SK-N-SH (cell line): ENCODE results near the gene CYTH3. TPM values are rescaled to one million over a fixed set of nuclear protein-coding genes. Genes with fewer than 3 reads are reported as not detected.
A peak's percentile ranks its signal among the peaks of the same experiment; 100 is the strongest.

Experiments used
- CTCF ChIA-PET: fragments of 300-600, 350-600 bp; formaldehyde crosslinking; extraction: SDS; loops from one replicate; lab custom pipeline; 2021; lab: Yijun Ruan, JAX
- POLR2A ChIA-PET: fragments of 350-600 bp; sonication (Branson Sonifier 250); formaldehyde crosslinking; extraction: SDS; loops from one replicate; lab custom pipeline; 2020; ENCODE audit warnings: antibody characterized with exemption, inconsistent platforms; lab: Yijun Ruan, JAX
- DNase-seq: peaks from one replicate; pipeline ENCODE4 v3.0.0; 2012
- H2AFZ ChIP-seq: fragments of 200-600 bp; sonication (generic); 2 replicates; pipeline ENCODE4 v1.8.1; 2016; ENCODE audit warnings: antibody characterized with exemption, mild to moderate bottlenecking, low read depth
- H3F3A ChIP-seq: fragments of 200-600 bp; sonication (generic); replicated peaks from 2 replicates; pipeline ENCODE3; 2016; ENCODE audit warnings: antibody characterized with exemption, mild to moderate bottlenecking; ENCODE audit not compliant: insufficient read depth
- H3K27ac ChIP-seq, 2 experiments: fragments of 200-500 bp in 1 of 2; fragments of 200-600 bp in 1 of 2; sonication (Bioruptor generic) in 1 of 2; sonication (generic), shearing (Covaris generic) in 1 of 2; 2 replicates each; pipeline versions ENCODE4 v1.5.1 to v1.6.1; 2014 to 2016; ENCODE audit warnings: low read depth in 2 of 2, inconsistent platforms in 1 of 2, low read length in 1 of 2, mild to moderate bottlenecking in 1 of 2, mixed read lengths in 1 of 2
- H3K27me3 ChIP-seq: fragments of 200-600 bp; sonication (generic), shearing (Covaris generic); 2 replicates; pipeline ENCODE4 v1.6.1; 2016; ENCODE audit warnings: mixed run types; ENCODE audit not compliant: insufficient read depth
- H3K36me3 ChIP-seq, 2 experiments: fragments of 200-500 bp in 1 of 2; fragments of 200-600 bp in 1 of 2; sonication (Bioruptor generic) in 1 of 2; sonication (generic) in 1 of 2; replicated peaks in 1 of 2; 2 replicates each; pipeline versions ENCODE3 to v1.5.1; 2014 to 2016; ENCODE audit warnings: low read length in 1 of 2, mild to moderate bottlenecking in 1 of 2; ENCODE audit not compliant: insufficient read depth in 2 of 2, control insufficient read depth in 1 of 2
- H3K4me1 ChIP-seq, 2 experiments: fragments of 200-500 bp in 1 of 2; fragments of 200-600 bp in 1 of 2; sonication (Bioruptor generic) in 1 of 2; sonication (generic), shearing (Covaris generic) in 1 of 2; 2 replicates each; pipeline versions ENCODE4 v1.5.1 to v1.6.1; 2014 to 2016; ENCODE audit warnings: low read depth in 1 of 2, low read length in 1 of 2, mixed run types in 1 of 2; ENCODE audit not compliant: insufficient read depth in 2 of 2, control insufficient read depth in 1 of 2
- H3K4me2 ChIP-seq: fragments of 200-600 bp; sonication (generic), shearing (Covaris generic); 2 replicates; pipeline ENCODE4 v1.6.1; 2017; ENCODE audit warnings: mixed run types
- H3K4me3 ChIP-seq, 2 experiments: fragments of 200-500 bp in 1 of 2; fragments of 200-600 bp in 1 of 2; sonication (Bioruptor generic) in 1 of 2; sonication (generic), shearing (Covaris generic) in 1 of 2; 2 replicates each; pipeline versions ENCODE4 v1.5.1 to v1.8.1; 2014 to 2016; ENCODE audit warnings: low read depth in 2 of 2, inconsistent platforms in 1 of 2, low read length in 1 of 2, mild to moderate bottlenecking in 1 of 2, mixed read lengths in 1 of 2, moderate library complexity in 1 of 2
- H3K79me2 ChIP-seq: fragments of 200-600 bp; sonication (generic); 2 replicates; pipeline ENCODE4 v1.8.1; 2017; ENCODE audit warnings: mild to moderate bottlenecking; ENCODE audit not compliant: insufficient read depth
- H3K9ac ChIP-seq: fragments of 200-600 bp; sonication (generic); 2 replicates; pipeline ENCODE4 v1.6.1; 2017; ENCODE audit warnings: mixed run types
- H3K9me2 ChIP-seq: fragments of 200-600 bp; sonication (generic); 2 replicates; pipeline ENCODE4 v1.6.1; 2017; ENCODE audit warnings: mixed run types
- H3K9me3 ChIP-seq: fragments of 200-600 bp; sonication (generic); 2 replicates; pipeline ENCODE4 v1.6.1; 2017; ENCODE audit warnings: mixed run types, mild to moderate bottlenecking, moderate library complexity
- H4K20me1 ChIP-seq: fragments of 200-600 bp; sonication (generic); 2 replicates; pipeline ENCODE4 v1.6.1; 2017; ENCODE audit warnings: mild to moderate bottlenecking, mixed run types; ENCODE audit not compliant: insufficient read depth
- CHD2 ChIP-seq: fragments of 150-350 bp; IDR thresholded peaks from 2 replicates; pipeline ENCODE4 v1.6.1; 2018; ENCODE audit warnings: low read length; ENCODE audit not compliant: partially characterized antibody
- EP300 ChIP-seq, 2 experiments: IDR thresholded peaks; 2 replicates each; pipeline versions ENCODE4 v1.4.0 to v1.6.1; 2012; ENCODE audit warnings: borderline replicate concordance in 1 of 2, low read depth in 1 of 2, low read length in 1 of 2
- FOSL2 ChIP-seq: IDR thresholded peaks from 2 replicates; pipeline ENCODE4 v1.4.0; 2012; ENCODE audit warnings: low read depth, mild to moderate bottlenecking, moderate library complexity, borderline replicate concordance
- GABPA ChIP-seq: IDR thresholded peaks from 2 replicates; pipeline ENCODE4 v1.4.0; 2012; ENCODE audit warnings: low read depth, mild to moderate bottlenecking
- JUND ChIP-seq: IDR thresholded peaks from 2 replicates; pipeline ENCODE4 v1.4.0; 2012
- MXI1 ChIP-seq: IDR thresholded peaks from 2 replicates; pipeline ENCODE4 v1.6.1; 2012; ENCODE audit warnings: mild to moderate bottlenecking, low read depth, low read length, improper control_type of control experiment
- NRF1 ChIP-seq: IDR thresholded peaks from 2 replicates; pipeline ENCODE4 v1.6.1; 2012; ENCODE audit warnings: low read depth, mild to moderate bottlenecking, low read length
- POLR2AphosphoS5 ChIP-seq: IDR thresholded peaks from 2 replicates; pipeline ENCODE4 v1.6.1; 2012; ENCODE audit warnings: low read depth, low read length
- RAD21 ChIP-seq: IDR thresholded peaks from 2 replicates; pipeline ENCODE4 v1.6.1; 2012; ENCODE audit warnings: mild to moderate bottlenecking, low read length
- SMC3 ChIP-seq: IDR thresholded peaks from 2 replicates; pipeline ENCODE4 v1.6.1; 2012; ENCODE audit warnings: low read depth, low read length, improper control_type of control experiment
- TAF1 ChIP-seq: IDR thresholded peaks from 2 replicates; pipeline ENCODE4 v1.6.1; 2012; ENCODE audit warnings: low read depth, mild to moderate bottlenecking, low read length, moderate library complexity, borderline replicate concordance
- TEAD4 ChIP-seq: IDR thresholded peaks from 2 replicates; pipeline ENCODE4 v1.4.0; 2012; ENCODE audit warnings: mild to moderate bottlenecking, borderline replicate concordance; ENCODE audit not compliant: insufficient read depth
- YY1 ChIP-seq: IDR thresholded peaks from 2 replicates; pipeline ENCODE4 v1.4.0; 2012; ENCODE audit warnings: low read depth, mild to moderate bottlenecking
- WGBS: methylation state at CpG from one replicate; pipeline ENCODE4 v1.1.6; 2017; ENCODE audit warnings: low lambda C conversion rate; 5-methylcytosine and 5-hydroxymethylcytosine counted together
- polyA plus RNA-seq, 3 experiments: library from polyadenylated mRNA; depleted of rRNA; stranded (reverse); fragments of >200 nt; gene quantifications; 2 replicates each; pipeline ENCODE4 v1.2.3, GENCODE V29; 2012
- TF ChIP-seq, protein P1 (sequence below): fragments of 200-600 bp; sonication (generic); IDR thresholded peaks from 2 replicates; pipeline ENCODE4 v1.6.1; 2017; ENCODE audit warnings: antibody characterized with exemption, mild to moderate bottlenecking, moderate library complexity
- TF ChIP-seq, protein P2 (sequence below): IDR thresholded peaks from 2 replicates; pipeline ENCODE4; 2012
- TF ChIP-seq, protein P3 (sequence below): IDR thresholded peaks from 2 replicates; pipeline ENCODE4 v1.4.0; 2012; ENCODE audit warnings: low read depth
- TF ChIP-seq, protein P4 (sequence below): fragments of 150-350 bp; IDR thresholded peaks from 2 replicates; pipeline ENCODE4 v1.6.1; 2016; ENCODE audit warnings: mild to moderate bottlenecking, low read depth, low read length

The CYTH3 gene
- polyA plus RNA-seq, 1 of the 3 experiments (the other 2 are of a cell fraction) = 55.1 TPM

DNA sequence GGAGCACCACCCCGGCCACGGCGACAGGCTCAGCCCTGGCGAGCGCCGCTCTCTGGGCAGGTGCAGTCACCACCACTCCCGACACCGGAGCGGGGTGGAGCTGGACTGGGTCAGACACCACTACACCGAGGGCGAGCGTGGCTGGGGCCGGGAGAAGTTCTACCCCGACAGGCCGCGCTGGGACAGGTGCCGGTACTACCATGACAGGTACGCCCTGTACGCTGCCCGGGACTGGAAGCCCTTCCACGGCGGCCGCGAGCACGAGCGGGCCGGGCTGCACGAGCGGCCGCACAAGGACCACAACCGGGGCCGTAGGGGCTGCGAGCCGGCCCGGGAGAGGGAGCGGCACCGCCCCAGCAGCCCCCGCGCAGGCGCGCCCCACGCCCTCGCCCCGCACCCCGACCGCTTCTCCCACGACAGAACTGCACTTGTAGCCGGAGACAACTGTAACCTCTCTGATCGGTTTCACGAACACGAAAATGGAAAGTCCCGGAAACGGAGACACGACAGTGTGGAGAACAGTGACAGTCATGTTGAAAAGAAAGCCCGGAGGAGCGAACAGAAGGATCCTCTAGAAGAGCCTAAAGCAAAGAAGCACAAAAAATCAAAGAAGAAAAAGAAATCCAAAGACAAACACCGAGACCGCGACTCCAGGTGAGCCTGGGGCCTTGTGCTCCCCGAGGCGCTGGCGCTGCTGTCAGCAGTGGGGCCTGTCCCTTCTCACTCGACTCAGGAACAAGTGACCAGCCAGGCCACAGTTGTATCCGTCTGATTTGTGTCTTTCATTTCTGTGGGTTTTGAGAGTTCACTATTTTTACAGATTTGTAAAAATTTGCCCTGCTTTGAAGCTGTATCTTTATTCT lies 117.7 kb downstream of the CYTH3 start:
- H3K36me3 ChIP-seq = peaks cover 63 to 91% of the 10 kb centered on the region in 2 experiments
- ChIA-PET CTCF (interaction anchor here (1.2 kb wide), 1 partner anchor 168 kb away, joined by 5 read pairs; no protein-coding TSS in a partner anchor), POLR2A (interaction anchor here (0.6 kb wide), 1 partner anchor 177 kb away, joined by 4 read pairs; no protein-coding TSS in a partner anchor)

DNA sequence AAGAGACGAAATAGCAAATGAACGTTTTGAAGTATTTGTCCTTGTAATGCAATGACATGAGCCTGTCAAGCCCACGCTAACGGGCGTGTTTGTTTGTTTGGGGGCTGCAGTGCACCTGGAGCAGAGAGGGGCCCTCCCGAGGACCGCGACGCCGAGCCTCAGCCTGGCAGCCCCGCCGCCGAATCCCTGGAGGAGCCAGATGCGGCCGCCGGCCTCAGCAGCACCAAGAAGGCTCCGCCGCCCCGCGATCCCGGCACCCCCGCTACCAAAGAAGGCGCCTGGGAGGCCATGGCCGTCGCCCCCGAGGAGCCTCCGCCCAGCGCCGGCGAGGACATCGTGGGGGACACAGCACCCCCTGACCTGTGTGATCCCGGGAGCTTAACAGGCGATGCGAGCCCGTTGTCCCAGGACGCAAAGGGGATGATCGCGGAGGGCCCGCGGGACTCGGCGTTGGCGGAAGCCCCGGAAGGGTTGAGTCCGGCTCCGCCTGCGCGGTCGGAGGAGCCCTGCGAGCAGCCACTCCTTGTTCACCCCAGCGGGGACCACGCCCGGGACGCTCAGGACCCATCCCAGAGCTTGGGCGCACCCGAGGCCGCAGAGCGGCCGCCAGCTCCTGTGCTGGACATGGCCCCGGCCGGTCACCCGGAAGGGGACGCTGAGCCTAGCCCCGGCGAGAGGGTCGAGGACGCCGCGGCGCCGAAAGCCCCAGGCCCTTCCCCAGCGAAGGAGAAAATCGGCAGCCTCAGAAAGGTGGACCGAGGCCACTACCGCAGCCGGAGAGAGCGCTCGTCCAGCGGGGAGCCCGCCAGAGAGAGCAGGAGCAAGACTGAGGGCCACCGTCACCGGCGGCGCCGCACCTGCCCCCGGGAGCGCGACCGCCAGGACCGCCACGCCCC lies 118.5 kb downstream of the CYTH3 start:
- H3K4me3 ChIP-seq = no peak overlapping the region
- WGBS = 96% methylated on average over 67 of the region's 91 CpGs
- DNase-seq = no peak
- no peak overlapping the region for H2AFZ ChIP-seq
- peaks cover 0 to under 1% of the 10 kb centered on the region in 2 experiments; a peak in 1 of 4 replicates for H3K4me1 ChIP-seq
- no peaks in the 10 kb centered on the region for H3K9me2 ChIP-seq
- H3K27me3 ChIP-seq = no peaks in the 10 kb centered on the region
- peaks cover 13% of the 10 kb centered on the region; the same call in 1 of the 2 replicates for H3K79me2 ChIP-seq
- no peaks in the 10 kb centered on the region for H3K9me3 ChIP-seq
- H3K27ac ChIP-seq = no peak overlapping the region
- CTCF ChIA-PET = interaction anchor here (0.6 to 1.2 kb wide), 2 partner anchors 74 to 169 kb away, joined by 4 to 5 read pairs; no protein-coding TSS in a partner anchor
- H4K20me1 ChIP-seq = no peaks in the 10 kb centered on the region
- no peak overlapping the region for H3K4me2 ChIP-seq
- peaks cover 65 to 91% of the 10 kb centered on the region in 2 experiments for H3K36me3 ChIP-seq
- POLR2A ChIA-PET = no interaction called here
- no peak overlapping the region for H3K9ac ChIP-seq
- peaks cover 11% of the 10 kb centered on the region for H3F3A ChIP-seq
- TF ChIP-seq CHD2 (no peak), TAF1 (no peak), NRF1 (no peak), JUND (no peak), MXI1 (no peak), GABPA (no peak), SMC3 (no peak), POLR2AphosphoS5 (no peak), RAD21 (no peak), FOSL2 (no peak), TEAD4 (no peak), YY1 (no peak), EP300 (IDR thresholded peaks at IDR 0.05; ENCODE audit: borderline replicate concordance in 1 of 2, low read depth in 1 of 2, low read length in 1 of 2) (no peak)
- TF ChIP-seq, protein P1, sequence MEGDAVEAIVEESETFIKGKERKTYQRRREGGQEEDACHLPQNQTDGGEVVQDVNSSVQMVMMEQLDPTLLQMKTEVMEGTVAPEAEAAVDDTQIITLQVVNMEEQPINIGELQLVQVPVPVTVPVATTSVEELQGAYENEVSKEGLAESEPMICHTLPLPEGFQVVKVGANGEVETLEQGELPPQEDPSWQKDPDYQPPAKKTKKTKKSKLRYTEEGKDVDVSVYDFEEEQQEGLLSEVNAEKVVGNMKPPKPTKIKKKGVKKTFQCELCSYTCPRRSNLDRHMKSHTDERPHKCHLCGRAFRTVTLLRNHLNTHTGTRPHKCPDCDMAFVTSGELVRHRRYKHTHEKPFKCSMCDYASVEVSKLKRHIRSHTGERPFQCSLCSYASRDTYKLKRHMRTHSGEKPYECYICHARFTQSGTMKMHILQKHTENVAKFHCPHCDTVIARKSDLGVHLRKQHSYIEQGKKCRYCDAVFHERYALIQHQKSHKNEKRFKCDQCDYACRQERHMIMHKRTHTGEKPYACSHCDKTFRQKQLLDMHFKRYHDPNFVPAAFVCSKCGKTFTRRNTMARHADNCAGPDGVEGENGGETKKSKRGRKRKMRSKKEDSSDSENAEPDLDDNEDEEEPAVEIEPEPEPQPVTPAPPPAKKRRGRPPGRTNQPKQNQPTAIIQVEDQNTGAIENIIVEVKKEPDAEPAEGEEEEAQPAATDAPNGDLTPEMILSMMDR = no peak
- TF ChIP-seq, protein P2, sequence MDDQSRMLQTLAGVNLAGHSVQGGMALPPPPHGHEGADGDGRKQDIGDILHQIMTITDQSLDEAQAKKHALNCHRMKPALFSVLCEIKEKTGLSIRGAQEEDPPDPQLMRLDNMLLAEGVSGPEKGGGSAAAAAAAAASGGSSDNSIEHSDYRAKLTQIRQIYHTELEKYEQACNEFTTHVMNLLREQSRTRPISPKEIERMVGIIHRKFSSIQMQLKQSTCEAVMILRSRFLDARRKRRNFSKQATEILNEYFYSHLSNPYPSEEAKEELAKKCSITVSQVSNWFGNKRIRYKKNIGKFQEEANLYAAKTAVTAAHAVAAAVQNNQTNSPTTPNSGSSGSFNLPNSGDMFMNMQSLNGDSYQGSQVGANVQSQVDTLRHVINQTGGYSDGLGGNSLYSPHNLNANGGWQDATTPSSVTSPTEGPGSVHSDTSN = no peak
- TF ChIP-seq, protein P3, sequence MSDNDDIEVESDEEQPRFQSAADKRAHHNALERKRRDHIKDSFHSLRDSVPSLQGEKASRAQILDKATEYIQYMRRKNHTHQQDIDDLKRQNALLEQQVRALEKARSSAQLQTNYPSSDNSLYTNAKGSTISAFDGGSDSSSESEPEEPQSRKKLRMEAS = no peak
- TF ChIP-seq, protein P4, sequence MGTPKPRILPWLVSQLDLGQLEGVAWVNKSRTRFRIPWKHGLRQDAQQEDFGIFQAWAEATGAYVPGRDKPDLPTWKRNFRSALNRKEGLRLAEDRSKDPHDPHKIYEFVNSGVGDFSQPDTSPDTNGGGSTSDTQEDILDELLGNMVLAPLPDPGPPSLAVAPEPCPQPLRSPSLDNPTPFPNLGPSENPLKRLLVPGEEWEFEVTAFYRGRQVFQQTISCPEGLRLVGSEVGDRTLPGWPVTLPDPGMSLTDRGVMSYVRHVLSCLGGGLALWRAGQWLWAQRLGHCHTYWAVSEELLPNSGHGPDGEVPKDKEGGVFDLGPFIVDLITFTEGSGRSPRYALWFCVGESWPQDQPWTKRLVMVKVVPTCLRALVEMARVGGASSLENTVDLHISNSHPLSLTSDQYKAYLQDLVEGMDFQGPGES = no peak

More for the DNA sequence above, 117.7 kb downstream of the CYTH3 start:
- Histone ChIP-seq H3K9me2 (no peaks in the 10 kb centered on the region), H3K4me3 (no peak overlapping the region), H3K79me2 (peaks cover 13% of the 10 kb centered on the region; the same call in 1 of the 2 replicates), H3K27me3 (no peaks in the 10 kb centered on the region), H3K4me1 (peaks cover 0 to 9% of the 10 kb centered on the region in 2 experiments; a peak in 1 of 4 replicates), H2AFZ (no peak overlapping the region), H3K9me3 (no peaks in the 10 kb centered on the region), H3F3A (peaks cover 11% of the 10 kb centered on the region), H3K9ac (no peak overlapping the region), H3K4me2 (no peak overlapping the region), H4K20me1 (peaks cover 1% of the 10 kb centered on the region; the same call in 1 of the 2 replicates), H3K27ac (no peak overlapping the region)
- 97% methylated on average over 47 of the region's 64 CpGs for WGBS
- peak; percentile 41 for DNase-seq
- TF ChIP-seq, protein P2 = no peak
